Hepatocyte (in vitro differentiated cells): ENCODE data around the gene EGLN2.

Experiments
- CTCF ChIP-seq: fragments of 200-600 bp; sonication (generic); IDR thresholded peaks from 2 replicates; pipeline ENCODE4 v1.5.1; 2016; ENCODE audit warnings: antibody characterized with exemption, mild to moderate bottlenecking; ENCODE audit not compliant: poor library complexity
- EZH2 ChIP-seq: fragments of 200-600 bp; sonication (generic); IDR thresholded peaks from 2 replicates; pipeline ENCODE4 v1.6.1; 2016; ENCODE audit warnings: antibody characterized with exemption, mild to moderate bottlenecking, borderline replicate concordance
- EZH2phosphoT487 ChIP-seq: fragments of 200-600 bp; sonication (generic); IDR thresholded peaks from one replicate; pipeline ENCODE4 v1.6.1; 2018; ENCODE audit warnings: antibody characterized with exemption, mild to moderate bottlenecking, low read depth, moderate library complexity; ENCODE audit not compliant: unreplicated experiment, severe bottlenecking

GRCh38 chr19:40776932-40777644 is 21.9 kb upstream of the EGLN2 start:
- no peak for TF ChIP-seq CTCF
- TF ChIP-seq EZH2: no peak
- TF ChIP-seq EZH2phosphoT487: no peak
